Naive thymus-derived CD8-positive, alpha-beta T cell (primary cell): Measurements from ENCODE around the gene RAB1A. TPM values are rescaled to one million over a fixed set of nuclear protein-coding genes. Genes with fewer than 3 reads are reported as not detected.

ENCODE experiments used
- ATAC-seq, 2 donors: fragments of 150-1000 bp; cut with Tn5 transposase in 1 of 2; sonication (Bioruptor Pico), chemical (Tn5 transposase) in 1 of 2; 1 replicate in 1 of 2; 2 replicates in 1 of 2; pipeline ENCODE4 v1.10.0; 2021; ENCODE audit warnings: mild to moderate bottlenecking in 2 of 2, moderate library complexity in 2 of 2
- POLR2A ChIA-PET: fragments of 350-600 bp; sonication (Branson Sonifier 250); formaldehyde crosslinking; loops from one replicate; lab custom pipeline; 2021; ENCODE audit warnings: antibody characterized with exemption; lab: Charles Lee
- DNase-seq, 10 donors: peaks; one replicate each; pipeline versions ENCODE4 v3.0.0 to v3.0.0-alpha.2; 2020 to 2022
- H3K27ac Mint-ChIP-seq, 10 donors: one replicate each; pipeline ENCODE4 v1.8.0; 2020 to 2022; ENCODE audit warnings: mild to moderate bottlenecking in 10 of 10, mixed read lengths in 10 of 10, moderate library complexity in 4 of 10, inconsistent platforms in 1 of 10
- H3K27me3 Mint-ChIP-seq, 5 donors: one replicate each; pipeline ENCODE4 v1.8.0; 2021 to 2022; ENCODE audit warnings: mixed read lengths in 5 of 5
- H3K36me3 Mint-ChIP-seq, 3 donors: one replicate each; pipeline ENCODE4 v1.8.0; 2020 to 2022; ENCODE audit warnings: mixed read lengths in 3 of 3, mild to moderate bottlenecking in 2 of 3, inconsistent platforms in 1 of 3
- H3K4me1 Mint-ChIP-seq, 4 donors: one replicate each; pipeline ENCODE4 v1.8.0; 2021 to 2022; ENCODE audit warnings: mixed read lengths in 4 of 4
- H3K4me3 Mint-ChIP-seq, 10 donors: one replicate each; pipeline ENCODE4 v1.8.0; 2020 to 2022; ENCODE audit warnings: mild to moderate bottlenecking in 10 of 10, mixed read lengths in 10 of 10, moderate library complexity in 6 of 10, inconsistent platforms in 1 of 10
- H3K9me3 Mint-ChIP-seq, 9 donors: one replicate each; pipeline ENCODE4 v1.8.0; 2020 to 2022; ENCODE audit warnings: mixed read lengths in 9 of 9, mild to moderate bottlenecking in 3 of 9, inconsistent platforms in 1 of 9, moderate library complexity in 1 of 9
- polyA plus RNA-seq, 3 donors: library from polyadenylated mRNA; unstranded; fragments of 300-500 nt; fragmentation: Illumina TruSeq; gene quantifications; one replicate each; pipeline ENCODE4 v1.2.3, GENCODE V29; 2021
- total RNA-seq, 8 experiments: library from RNA in 2 of 8; stranded (reverse) in 2 of 8; gene quantifications; one replicate each; pipeline ENCODE4 v1.2.3 and lab custom pipeline; 2021 to 2026

Gene RAB1A
- total and polyA plus RNA-seq, 5 experiments from 2014 or later: 38.8 to 51.8 (median 45.4) TPM

GRCh38 chr2:65077898-65078297 lies 52.0 kb downstream of the RAB1A start:
- Mint-ChIP-seq H3K27me3 (no peaks in the 10 kb centered on the region), H3K9me3 (no peaks in the 10 kb centered on the region), H3K36me3 (peaks cover 0 to 81% (median 8%) of the 10 kb centered on the region in 3 donors), H3K4me3 (no peak overlapping the region), H3K27ac (peak overlapping the region in 6 of 10 donors; percentile 48 to 76 (median 62)), H3K4me1 (peaks cover 12 to 22% (median 15%) of the 10 kb centered on the region in 4 donors)
- ATAC-seq (no peak), DNase-seq (no peak)
- POLR2A ChIA-PET: interaction anchor here (1.2 kb wide), 1 partner anchor 13 kb away, joined by 3 read pairs; no protein-coding TSS in a partner anchor

GRCh38 chr2:65076345-65076710 lies 53.6 kb downstream of the RAB1A start:
- Mint-ChIP-seq H3K27ac (peak overlapping the region in 7 of 10 donors; percentile 9 to 84 (median 45)), H3K27me3 (no peaks in the 10 kb centered on the region), H3K9me3 (no peaks in the 10 kb centered on the region), H3K36me3 (peaks cover 0 to 81% (median 8%) of the 10 kb centered on the region in 3 donors), H3K4me3 (no peak overlapping the region), H3K4me1 (peaks cover 0 to 9% (median 6%) of the 10 kb centered on the region in 4 donors)
- DNase-seq: no peak
- no peak for ATAC-seq
- POLR2A ChIA-PET: interaction anchor here (0.8 to 2.4 kb wide), 2 partner anchors 11 to 21 kb away, joined by 3 to 7 read pairs; partner anchors contain the start of gene CEP68

- Mint-ChIP-seq H3K9me3 (no peaks in the 10 kb centered on the region), H3K4me3 (no peak overlapping the region), H3K36me3 (peaks cover 0 to 81% (median 8%) of the 10 kb centered on the region in 3 donors), H3K27ac (peak overlapping the region in 9 of 10 donors; percentile 9 to 84 (median 58)), H3K4me1 (peaks cover 0 to 6% (median 4%) of the 10 kb centered on the region in 4 donors), H3K27me3 (no peaks in the 10 kb centered on the region)
- no peak for DNase-seq
- ATAC-seq: no peak
- POLR2A ChIA-PET: interaction anchor here (0.6 to 2.4 kb wide), 3 partner anchors 11 to 427 kb away, joined by 3 to 7 read pairs (median 3); partner anchors contain the start of gene CEP68
Measured at GRCh38 chr2:65075605-65076344, 54.1 kb downstream of the RAB1A start.

- Mint-ChIP-seq H3K4me1 (peaks cover 0 to 10% (median 5%) of the 10 kb centered on the region in 4 donors), H3K27me3 (no peaks in the 10 kb centered on the region), H3K27ac (peak overlapping the region in 1 of 10 donors; percentile 37), H3K9me3 (no peaks in the 10 kb centered on the region), H3K4me3 (no peak overlapping the region), H3K36me3 (peaks cover 0 to 81% (median 6%) of the 10 kb centered on the region in 3 donors)
- ATAC-seq (no peak), DNase-seq (no peak)
- POLR2A ChIA-PET: interaction anchor here (0.6 to 2.4 kb wide), 3 partner anchors 19 to 441 kb away, joined by 3 to 7 read pairs (median 3); partner anchors contain the start of gene CEP68
Measured at GRCh38 chr2:65075176-65075575, 54.7 kb downstream of the RAB1A start.

GRCh38 chr2:65073879-65074565 lies 55.9 kb downstream of the RAB1A start:
- no peak for ATAC-seq
- H3K36me3 Mint-ChIP-seq: peaks cover 0 to 82% (median 5%) of the 10 kb centered on the region in 3 donors
- POLR2A ChIA-PET: interaction anchor here (0.6 to 0.9 kb wide), 3 partner anchors 49 to 429 kb away, joined by 3 to 6 read pairs (median 5); partner anchors contain the start of gene RAB1A
- no peak for DNase-seq
- H3K27me3 Mint-ChIP-seq: no peaks in the 10 kb centered on the region
- no peak overlapping the region for H3K4me3 Mint-ChIP-seq
- H3K27ac Mint-ChIP-seq: peak overlapping the region in 4 of 10 donors; percentile 27 to 84 (median 44)
- H3K4me1 Mint-ChIP-seq: peaks cover 0 to 9% (median 8%) of the 10 kb centered on the region in 4 donors
- no peaks in the 10 kb centered on the region for H3K9me3 Mint-ChIP-seq

- ATAC-seq: no peak
- H3K9me3 Mint-ChIP-seq: no peaks in the 10 kb centered on the region
- peaks cover 13 to 24% (median 20%) of the 10 kb centered on the region in 4 donors for H3K4me1 Mint-ChIP-seq
- H3K27me3 Mint-ChIP-seq: no peaks in the 10 kb centered on the region
- POLR2A ChIA-PET: no interaction called here
- H3K27ac Mint-ChIP-seq: peak overlapping the region in 7 of 10 donors; percentile 6 to 62 (median 47)
- H3K4me3 Mint-ChIP-seq: no peak overlapping the region
- peaks cover 0 to 68% (median 0%) of the 10 kb centered on the region in 3 donors for H3K36me3 Mint-ChIP-seq
- no peak for DNase-seq
Measured at GRCh38 chr2:65072181-65072970, 57.5 kb downstream of the RAB1A start.

- POLR2A ChIA-PET: interaction anchor here (0.5 kb wide), 1 partner anchor 476 kb away, joined by 3 read pairs; no protein-coding TSS in a partner anchor
- peaks cover 21 to 30% (median 24%) of the 10 kb centered on the region in 4 donors for H3K4me1 Mint-ChIP-seq
- DNase-seq: no peak
- H3K9me3 Mint-ChIP-seq: no peaks in the 10 kb centered on the region
- H3K27me3 Mint-ChIP-seq: no peaks in the 10 kb centered on the region
- H3K4me3 Mint-ChIP-seq: no peak overlapping the region
- H3K36me3 Mint-ChIP-seq: peaks cover 0 to 63% (median 0%) of the 10 kb centered on the region in 3 donors
- ATAC-seq: no peak
- H3K27ac Mint-ChIP-seq: peak overlapping the region in 4 of 10 donors; percentile 35 to 72 (median 50)
Measured at GRCh38 chr2:65071499-65072180, 58.3 kb downstream of the RAB1A start.

DNA sequence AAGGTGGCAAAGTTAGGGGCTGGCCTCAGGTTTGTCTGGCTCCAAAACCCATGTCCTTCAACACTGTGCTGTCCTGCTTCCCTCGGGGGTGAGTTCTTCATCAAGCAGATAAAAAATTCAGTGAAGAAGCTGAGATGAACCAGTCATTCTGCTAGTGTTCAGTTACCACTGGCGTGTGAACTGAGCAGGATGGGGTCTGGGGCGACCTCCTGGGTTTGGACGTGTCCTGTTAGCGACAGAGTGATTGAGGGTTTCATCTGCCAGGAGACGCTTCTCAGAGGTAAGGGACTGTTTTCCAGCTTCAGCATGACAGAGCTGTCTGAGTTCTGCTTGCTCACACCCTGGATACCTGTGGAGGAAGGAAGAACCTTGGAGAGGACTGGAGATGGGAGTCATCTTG lies 59.0 kb downstream of the RAB1A start:
- no peaks in the 10 kb centered on the region for H3K9me3 Mint-ChIP-seq
- POLR2A ChIA-PET: interaction anchor here (0.5 to 0.7 kb wide), 2 partner anchors 15 to 475 kb away, joined by 3 read pairs; partner anchors contain the start of gene CEP68
- no peak overlapping the region for H3K4me3 Mint-ChIP-seq
- peaks cover 21 to 34% (median 27%) of the 10 kb centered on the region in 4 donors for H3K4me1 Mint-ChIP-seq
- DNase-seq: no peak
- H3K36me3 Mint-ChIP-seq: peaks cover 0 to 59% (median 0%) of the 10 kb centered on the region in 3 donors
- H3K27me3 Mint-ChIP-seq: no peaks in the 10 kb centered on the region
- H3K27ac Mint-ChIP-seq: peak overlapping the region in 8 of 10 donors; percentile 13 to 87 (median 74)
- ATAC-seq: no peak

GRCh38 chr2:65070172-65070830 lies 59.6 kb downstream of the RAB1A start:
- Mint-ChIP-seq H3K27ac (peak overlapping the region in 9 of 10 donors; percentile 13 to 87 (median 77)), H3K27me3 (no peaks in the 10 kb centered on the region), H3K36me3 (peaks cover 0 to 55% (median 0%) of the 10 kb centered on the region in 3 donors), H3K9me3 (no peaks in the 10 kb centered on the region), H3K4me3 (no peak overlapping the region), H3K4me1 (peaks cover 20 to 38% (median 28%) of the 10 kb centered on the region in 4 donors)
- POLR2A ChIA-PET: interaction anchor here (0.7 to 1.1 kb wide), 2 partner anchors 14 to 16 kb away, joined by 3 read pairs; partner anchors contain the start of gene CEP68
- DNase-seq (no peak), ATAC-seq (no peak)

- POLR2A ChIA-PET: interaction anchor here (1.1 kb wide), 1 partner anchor 15 kb away, joined by 3 read pairs; no protein-coding TSS in a partner anchor
- ATAC-seq: no peak
- no peaks in the 10 kb centered on the region for H3K27me3 Mint-ChIP-seq
- no peak overlapping the region for H3K4me3 Mint-ChIP-seq
- peaks cover 0 to 49% (median 0%) of the 10 kb centered on the region in 3 donors for H3K36me3 Mint-ChIP-seq
- no peaks in the 10 kb centered on the region for H3K9me3 Mint-ChIP-seq
- no peak for DNase-seq
- peak overlapping the region in 9 of 10 donors; percentile 53 to 85 (median 77) for H3K27ac Mint-ChIP-seq
- peaks cover 24 to 47% (median 36%) of the 10 kb centered on the region in 4 donors for H3K4me1 Mint-ChIP-seq
Measured at GRCh38 chr2:65069439-65069824, 60.5 kb downstream of the RAB1A start.
